Ovary (tissue), 9 donors: ENCODE results near the gene ROM1. TPM values are rescaled to one million over a fixed set of nuclear protein-coding genes. Genes with fewer than 3 reads are reported as not detected.
"Not testable (repeated sequence)": the region's sequence is repeated elsewhere in the genome, so short reads cannot be mapped to it uniquely, and the experiment has no call there.

Source experiments
- DNase-seq, 5 donors: peaks; one replicate each; pipeline ENCODE4 v3.0.0-alpha.2; 2019 to 2020
- H3K27ac ChIP-seq, 2 donors: fragments of 200-600 bp; one replicate each; pipeline versions ENCODE4 v1.5.1 to v1.8.0; 2019 to 2022
- H3K27me3 ChIP-seq: fragments of 200-600 bp; one replicate; pipeline ENCODE4 v1.8.0; 2022
- H3K36me3 ChIP-seq: fragments of 200-600 bp; sonication (generic); one replicate; pipeline ENCODE4 v1.5.1; 2019
- H3K4me1 ChIP-seq: one replicate; pipeline ENCODE4 v1.8.1; 2013; ENCODE audit warnings: mild to moderate bottlenecking, moderate library complexity; ENCODE audit not compliant: insufficient read depth
- H3K4me3 ChIP-seq: fragments of 200-600 bp; sonication (generic); one replicate; pipeline ENCODE4 v1.5.1; 2017
- H3K9me3 ChIP-seq, 2 donors: fragments of 200-600 bp in 1 of 2; sonication (generic) in 1 of 2; one replicate each; pipeline versions ENCODE4 v1.5.1 to v1.8.1; 2013 to 2019; ENCODE audit warnings: mild to moderate bottlenecking in 1 of 2, moderate library complexity in 1 of 2
- CTCF ChIP-seq, 3 donors: fragments of 450-650 bp in 2 of 3; fragments of 200-600 bp in 1 of 3; IDR thresholded peaks; one replicate each; pipeline versions ENCODE4 v1.5.1 to v1.8.0; 2016 to 2022; ENCODE audit warnings: antibody characterized with exemption in 3 of 3, mild to moderate bottlenecking in 1 of 3
- EP300 ChIP-seq: sonication (generic); formaldehyde crosslinking; IDR thresholded peaks from one replicate; pipeline ENCODE4 v1.6.1; 2017; ENCODE audit warnings: antibody characterized with exemption
- POLR2A ChIP-seq: fragments of 450-650 bp; IDR thresholded peaks from one replicate; pipeline ENCODE4 v1.6.1; 2017; ENCODE audit warnings: antibody characterized with exemption, mild to moderate bottlenecking, moderate library complexity
- WGBS, 3 donors: extraction: QIAGEN DNeasy Blood & Tissue Kit in 1 of 3; methylation state at CpG; one replicate each; pipeline versions ENCODE4 v1.1.5 to v1.1.7; 2013 to 2017; 5-methylcytosine and 5-hydroxymethylcytosine counted together
- intact Hi-C, 4 donors: fragments of 100-400 bp; cut with DNase I; formaldehyde crosslinking; loops; one replicate each; pipeline versions ENCODE4 v1.11.0 to v1.15.1; 2022 to 2023
- polyA plus RNA-seq, 2 donors: library from polyadenylated mRNA; stranded (reverse); fragments of 200-250 nt in 1 of 2; fragments of 350-450 nt in 1 of 2; fragmentation: Illumina TruSeq in 1 of 2; extraction: RNeasy Lipid Tissue Mini Kit (QIAGEN cat#74804) in 1 of 2; gene quantifications; one replicate each; pipeline ENCODE4 v1.2.3, GENCODE V29; 2013 to 2014
- total RNA-seq, 7 donors: library from RNA; depleted of rRNA in 2 of 7; stranded (reverse); fragments of >200 nt in 2 of 7; fragmentation: NEBNext Ultra II Directional in 3 of 7; extraction: Animal tissue kit (Norgen Biotek cat#: 25700) in 3 of 7; gene quantifications; one replicate each; pipeline versions ENCODE4 v1.1.0 to v1.2.4, GENCODE V29; 2016 to 2023
- donor health status: DM: no; HTN: no; CAD: no; lungs with moderate emphysema.
- donor health status: DM: no; HTN: no; CAD: no.
- donor health status: Bipolar disorder and iron deficiency.
- donor health status: DM: yes; HTN: yes; CAD: no.
- donor health status: DM: no; HTN: no; CAD: no.
- donor health status: DM: yes; HTN: yes; CAD: no.

ROM1 gene
- total and polyA plus RNA-seq, 9 donors: 9.2 to 22.4 (median 10.8) TPM

GRCh38 chr11:62647609-62648005, 34.5 kb downstream of the ROM1 start:
- no peak overlapping the region for H3K27ac ChIP-seq
- TF ChIP-seq CTCF (IDR thresholded peaks at IDR 0.05) (no peak), EP300 (no peak), POLR2A (no peak)
- H3K27me3 ChIP-seq: no peaks in the 10 kb centered on the region
- H3K9me3 ChIP-seq: no peaks in the 10 kb centered on the region
- intact Hi-C loops: loop anchor here in 1 of 4 donors (2.0 kb wide), 1 partner anchor 25 kb away; no protein-coding TSS in a partner anchor
- no peak overlapping the region for H3K4me3 ChIP-seq
- DNase-seq: no peak
- WGBS, 3 donors: 58 to 77% (median 66%) methylated on average over 6 of the region's 6 CpGs
- H3K36me3 ChIP-seq: peaks cover 2% of the 10 kb centered on the region
- peaks cover 6% of the 10 kb centered on the region for H3K4me1 ChIP-seq

GRCh38 chr11:62648185-62648966, 35.3 kb downstream of the ROM1 start:
- Histone ChIP-seq H3K27ac (no peak overlapping the region), H3K36me3 (peaks cover 2% of the 10 kb centered on the region), H3K9me3 (no peaks in the 10 kb centered on the region), H3K4me1 (peaks cover 6% of the 10 kb centered on the region), H3K27me3 (no peaks in the 10 kb centered on the region), H3K4me3 (no peak overlapping the region)
- DNase-seq: no peak
- no peak for TF ChIP-seq EP300
- TF ChIP-seq POLR2A: no peak
- TF ChIP-seq CTCF (IDR thresholded peaks at IDR 0.05): no peak
- WGBS, 3 donors: 83 to 89% (median 88%) methylated on average over 22 to 24 of the region's 24 CpGs
- intact Hi-C loops: no loop called here

DNA sequence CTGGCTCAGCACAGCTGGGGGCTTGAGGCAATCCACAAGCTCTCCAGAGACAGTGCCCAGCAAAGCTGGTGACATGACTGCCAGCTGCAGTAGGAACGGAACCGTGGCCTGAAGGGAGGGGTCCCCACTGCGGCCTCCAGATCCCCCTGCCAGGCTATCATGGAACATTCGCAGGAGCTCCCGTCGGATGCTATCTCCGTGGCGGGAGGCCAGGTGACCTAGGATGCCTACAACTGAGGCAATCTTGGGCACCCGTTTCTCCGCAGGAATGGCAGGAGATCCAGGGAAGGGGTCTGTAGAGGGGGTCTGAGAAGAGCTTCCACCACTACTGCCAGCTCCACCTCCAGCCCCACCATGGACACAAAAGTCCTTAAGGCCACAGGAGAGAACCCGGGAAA, 35.9 kb downstream of the ROM1 start:
- DNase-seq: no peak
- 78 to 89% (median 80%) methylated on average over 11 of the region's 11 CpGs for WGBS, 3 donors
- intact Hi-C loops: no loop called here
- no peaks in the 10 kb centered on the region for H3K27me3 ChIP-seq
- no peak for TF ChIP-seq POLR2A
- no peak for TF ChIP-seq EP300
- no peak for TF ChIP-seq CTCF (IDR thresholded peaks at IDR 0.05)
- H3K36me3 ChIP-seq: peaks cover 2% of the 10 kb centered on the region
- H3K9me3 ChIP-seq: no peaks in the 10 kb centered on the region
- no peak overlapping the region for H3K4me3 ChIP-seq
- H3K27ac ChIP-seq: no peak overlapping the region
- H3K4me1 ChIP-seq: peaks cover 6% of the 10 kb centered on the region

DNA sequence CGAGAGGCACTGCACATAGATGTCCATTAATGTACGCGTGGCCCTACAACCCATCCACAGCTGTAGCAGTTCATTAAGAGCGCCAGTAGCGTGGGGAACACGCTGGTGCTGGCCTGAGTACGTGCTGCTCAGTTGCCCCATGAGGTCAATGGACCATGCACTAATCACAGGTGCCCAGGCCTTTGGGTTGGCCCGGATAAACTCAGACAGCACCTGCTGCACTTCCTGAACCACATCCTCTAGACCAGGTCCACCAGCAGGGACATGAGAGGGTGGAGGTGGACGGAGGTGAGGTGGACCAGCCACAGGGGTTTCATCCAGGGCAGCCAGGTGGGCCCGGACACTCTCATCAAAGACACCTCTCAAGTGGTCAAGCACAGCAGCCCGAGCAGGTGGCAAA, 36.4 kb downstream of the ROM1 start:
- peaks cover 2% of the 10 kb centered on the region for H3K36me3 ChIP-seq
- H3K4me3 ChIP-seq: no peak overlapping the region
- no peak for TF ChIP-seq POLR2A
- H3K4me1 ChIP-seq: peaks cover 8% of the 10 kb centered on the region
- DNase-seq: no peak
- no peaks in the 10 kb centered on the region for H3K9me3 ChIP-seq
- intact Hi-C loops: no loop called here
- no peaks in the 10 kb centered on the region for H3K27me3 ChIP-seq
- 82 to 87% (median 87%) methylated on average over 11 of the region's 11 CpGs for WGBS, 3 donors
- H3K27ac ChIP-seq: no peak overlapping the region

- H3K9me3 ChIP-seq, H3K36me3 ChIP-seq, intact Hi-C loops, DNase-seq, H3K4me3 ChIP-seq, H3K4me1 ChIP-seq, H3K27ac ChIP-seq, H3K27me3 ChIP-seq: not testable (repeated sequence)
- 90 to 96% (median 92%) methylated on average over 12 of the region's 12 CpGs for WGBS, 3 donors
These were observed 37.2 kb downstream of the ROM1 start for GRCh38 chr11:62650283-62650682.
